H9 (cell line): ENCODE measurements around the gene RBP4. TPM values are rescaled to one million over a fixed set of nuclear protein-coding genes. Genes with fewer than 3 reads are reported as not detected.

Experiments
- DNase-seq: peaks from one replicate; pipeline ENCODE4 v3.0.0-alpha.2; 2017
- H2AFZ ChIP-seq: one replicate; pipeline ENCODE4 v1.6.1; 2013; ENCODE audit warnings: mild to moderate bottlenecking, low read length, control low read depth, moderate library complexity
- H2AK5ac ChIP-seq: 2 replicates; pipeline ENCODE4 v1.6.1; 2013; ENCODE audit warnings: low read length, control low read depth, mixed read lengths; ENCODE audit not compliant: insufficient read length
- H2BK120ac ChIP-seq: one replicate; pipeline ENCODE4 v1.6.1; 2013; ENCODE audit warnings: low read depth, mild to moderate bottlenecking, low read length, control low read depth, inconsistent platforms; ENCODE audit not compliant: poor library complexity, severe bottlenecking
- H2BK12ac ChIP-seq: 2 replicates; pipeline ENCODE4 v1.6.1; 2013; ENCODE audit warnings: low read length, control low read depth, mixed read lengths, low read depth; ENCODE audit not compliant: insufficient read length
- H2BK15ac ChIP-seq: 2 replicates; pipeline ENCODE4 v1.6.1; 2013; ENCODE audit warnings: low read depth, low read length, control low read depth
- H2BK20ac ChIP-seq: one replicate; pipeline ENCODE4 v1.6.1; 2013; ENCODE audit warnings: low read depth, mild to moderate bottlenecking, low read length, control low read depth, inconsistent platforms; ENCODE audit not compliant: poor library complexity, severe bottlenecking
- H2BK5ac ChIP-seq: 2 replicates; pipeline ENCODE4 v1.6.1; 2013; ENCODE audit warnings: low read length, control low read depth, mixed read lengths; ENCODE audit not compliant: insufficient read length
- H3K14ac ChIP-seq: 2 replicates; pipeline ENCODE4 v1.6.1; 2013; ENCODE audit warnings: low read length, control low read depth; ENCODE audit not compliant: insufficient read depth
- H3K18ac ChIP-seq: 2 replicates; pipeline ENCODE4 v1.6.1; 2013; ENCODE audit warnings: low read depth, mild to moderate bottlenecking, mixed read lengths, low read length, control low read depth; ENCODE audit not compliant: insufficient read length
- H3K23ac ChIP-seq: 2 replicates; pipeline ENCODE4 v1.6.1; 2013; ENCODE audit warnings: low read length, control low read depth, mixed read lengths, low read depth; ENCODE audit not compliant: insufficient read length
- H3K23me2 ChIP-seq: 2 replicates; pipeline ENCODE4 v1.6.1; 2013; ENCODE audit warnings: low read depth, mild to moderate bottlenecking, mixed read lengths, low read length, control low read depth; ENCODE audit not compliant: insufficient read length, poor library complexity, severe bottlenecking
- H3K27ac ChIP-seq: 2 replicates; pipeline ENCODE4 v1.5.1; 2013; ENCODE audit warnings: low read length, control low read depth, mixed read lengths, low read depth; ENCODE audit not compliant: insufficient read length
- H3K27me3 ChIP-seq: 2 replicates; pipeline ENCODE4 v1.6.1; 2013; ENCODE audit warnings: low read length, control low read depth, inconsistent platforms; ENCODE audit not compliant: insufficient read depth
- H3K4ac ChIP-seq: 2 replicates; pipeline ENCODE4 v1.6.1; 2013; ENCODE audit warnings: low read depth, mild to moderate bottlenecking, control low read depth, inconsistent platforms, low read length, moderate library complexity
- H3K4me1 ChIP-seq: 2 replicates; pipeline ENCODE4 v1.6.1; 2013; ENCODE audit warnings: low read length, control low read depth, inconsistent platforms; ENCODE audit not compliant: insufficient read depth
- H3K4me2 ChIP-seq: 2 replicates; pipeline ENCODE4 v1.6.1; 2013; ENCODE audit warnings: low read length, control low read depth, mixed read lengths; ENCODE audit not compliant: insufficient read length, insufficient read depth
- H3K56ac ChIP-seq: 2 replicates; pipeline ENCODE4 v1.6.1; 2013; ENCODE audit warnings: low read depth, mild to moderate bottlenecking, mixed read lengths, low read length, control low read depth; ENCODE audit not compliant: insufficient read length
- H3K79me1 ChIP-seq: 2 replicates; pipeline ENCODE4 v1.6.1; 2013; ENCODE audit warnings: low read depth, mild to moderate bottlenecking, moderate library complexity, low read length, control low read depth, inconsistent platforms; ENCODE audit not compliant: insufficient read depth, poor library complexity, severe bottlenecking
- H3K79me2 ChIP-seq: 2 replicates; pipeline ENCODE4 v1.6.1; 2013; ENCODE audit warnings: low read length, control low read depth, inconsistent platforms; ENCODE audit not compliant: insufficient read depth
- H3K9ac ChIP-seq: 2 replicates; pipeline ENCODE4 v1.6.1; 2013; ENCODE audit warnings: low read length, control low read depth, mixed read lengths; ENCODE audit not compliant: insufficient read length; ENCODE audit errors: extremely low read depth
- H3K9me3 ChIP-seq: one replicate; pipeline ENCODE4 v1.6.1; 2013; ENCODE audit warnings: low read depth, low read length, inconsistent platforms; ENCODE audit not compliant: control insufficient read depth
- H3T11ph ChIP-seq: one replicate; pipeline ENCODE4 v1.6.1; 2013; ENCODE audit warnings: mild to moderate bottlenecking, low read length, control low read depth, inconsistent platforms
- H4K20me1 ChIP-seq: one replicate; pipeline ENCODE4 v1.6.1; 2013; ENCODE audit not compliant: control insufficient read depth, insufficient read length, insufficient read depth
- H4K5ac ChIP-seq: 2 replicates; pipeline ENCODE4 v1.6.1; 2013; ENCODE audit warnings: low read depth, mild to moderate bottlenecking, mixed read lengths, low read length, control low read depth; ENCODE audit not compliant: insufficient read length
- H4K8ac ChIP-seq: replicated peaks from 2 replicates; pipeline ENCODE4 v1.6.1; 2013; ENCODE audit warnings: low read length, control low read depth, mixed read lengths, low read depth; ENCODE audit not compliant: insufficient read length
- H4K91ac ChIP-seq: 2 replicates; pipeline ENCODE4 v1.6.1; 2013; ENCODE audit warnings: low read depth, mild to moderate bottlenecking, moderate library complexity, mixed read lengths, low read length, control low read depth; ENCODE audit not compliant: insufficient read length
- H3K27ac Mint-ChIP-seq, 3 experiments: 2 replicates in 2 of 3; 3 replicates in 1 of 3; pipeline ENCODE4 v1.8.0; 2020 to 2021; ENCODE audit warnings: mixed read lengths in 3 of 3, mild to moderate bottlenecking in 1 of 3, moderate library complexity in 1 of 3
- H3K27me3 Mint-ChIP-seq: 2 replicates; pipeline ENCODE4 v1.8.0; 2021; ENCODE audit warnings: low read depth, mild to moderate bottlenecking, moderate library complexity, mixed read lengths
- H3K36me3 Mint-ChIP-seq, 3 experiments: 2 replicates in 2 of 3; 3 replicates in 1 of 3; pipeline ENCODE4 v1.8.0; 2020 to 2021; ENCODE audit warnings: low read depth in 3 of 3, mixed read lengths in 3 of 3; ENCODE audit not compliant: insufficient read depth in 1 of 3
- H3K4me1 Mint-ChIP-seq, 2 experiments: 2 replicates each; pipeline ENCODE4 v1.8.0; 2020; ENCODE audit warnings: mixed read lengths in 2 of 2
- H3K4me3 Mint-ChIP-seq, 2 experiments: 2 replicates in 1 of 2; 3 replicates in 1 of 2; pipeline ENCODE4 v1.8.0; 2020 to 2021; ENCODE audit warnings: mild to moderate bottlenecking in 2 of 2, mixed read lengths in 2 of 2, moderate library complexity in 1 of 2
- H3K9me3 Mint-ChIP-seq, 2 experiments: 2 replicates in 1 of 2; 3 replicates in 1 of 2; pipeline ENCODE4 v1.8.0; 2020; ENCODE audit warnings: mild to moderate bottlenecking in 2 of 2, mixed read lengths in 2 of 2, moderate library complexity in 1 of 2
- CTCF ChIP-seq: fragments of 200-600 bp; sonication (generic); conservative IDR thresholded peaks from 3 replicates; pipeline ENCODE4 v1.8.0; 2021; ENCODE audit warnings: antibody characterized with exemption, mild to moderate bottlenecking
- WGBS: extraction: QIAGEN DNeasy Blood & Tissue Kit; methylation state at CpG from one replicate; pipeline ENCODE4 v1.1.7; 2013; ENCODE audit warnings: missing lambda C conversion rate, low lambda C conversion rate, mixed read lengths; ENCODE audit not compliant: insufficient read length; ENCODE audit errors: extremely low coverage; 5-methylcytosine and 5-hydroxymethylcytosine counted together
- total RNA-seq: library from RNA; stranded (reverse); gene quantifications from 2 replicates; pipeline ENCODE4 v1.2.1, GENCODE V29; 2021

RBP4 gene
- total RNA-seq, 1 experiment from 2014 or later = not detected

GRCh38 chr10:93554316-93554663, 46.7 kb downstream of the RBP4 start:
- no peak overlapping the region for H3K4me2 ChIP-seq

More at GRCh38 chr10:93554316-93554663, 46.7 kb downstream of the RBP4 start:
- Histone ChIP-seq H4K91ac (no peak overlapping the region), H4K5ac (no peak overlapping the region), H3K4ac (no peak overlapping the region), H2BK15ac (no peak overlapping the region), H3K18ac (no peak overlapping the region), H3K79me1 (no peaks in the 10 kb centered on the region), H3K9me3 (no peaks in the 10 kb centered on the region), H3K56ac (no peak overlapping the region), H2AK5ac (no peak overlapping the region), H4K8ac (no peak overlapping the region), H2BK12ac (no peak overlapping the region), H3T11ph (no peak overlapping the region), H3K9ac (no peak overlapping the region), H3K27ac (no peak overlapping the region), H4K20me1 (no peaks in the 10 kb centered on the region), H3K14ac (no peak overlapping the region), H2BK5ac (no peak overlapping the region), H3K4me1 (no peaks in the 10 kb centered on the region; the same call in 1 of the 2 replicates), H3K23me2 (no peaks in the 10 kb centered on the region), H2AFZ (no peak overlapping the region), H3K23ac (no peak overlapping the region), H3K79me2 (no peaks in the 10 kb centered on the region), H2BK120ac (no peak overlapping the region), H2BK20ac (no peak overlapping the region), H3K27me3 (no peaks in the 10 kb centered on the region)
- Mint-ChIP-seq H3K9me3 (peaks cover under 1% of the 10 kb centered on the region in 2 experiments; a peak in 1 of 5 replicates), H3K27me3 (peaks cover 10% of the 10 kb centered on the region), H3K27ac (no peak overlapping the region), H3K4me3 (no peak overlapping the region), H3K36me3 (peaks cover 0 to under 1% (median 0%) of the 10 kb centered on the region in 3 experiments; a peak in 1 of 7 replicates), H3K4me1 (peaks cover 7 to 8% of the 10 kb centered on the region in 2 experiments)
- no peak for DNase-seq
- TF ChIP-seq CTCF = no peak
- WGBS = no CpG with 5 or more reads among the region's 1 CpG
